Heart left ventricle (tissue), 13 donors: Measurements from ENCODE around the gene C1QBP.

Experiments used
- CTCF ChIP-seq, 12 donors: fragments of 200-600 bp; sonication (generic) in 4 of 12; IDR thresholded peaks; one replicate each; pipeline versions ENCODE4 v1.5.0 to v1.8.0; 2018 to 2022; ENCODE audit warnings: antibody characterized with exemption in 12 of 12, mild to moderate bottlenecking in 5 of 12
- POLR2A ChIP-seq, 2 donors: fragments of 450-650 bp; IDR thresholded peaks; one replicate each; pipeline ENCODE4 v1.6.1; 2017; ENCODE audit warnings: antibody characterized with exemption in 2 of 2, mild to moderate bottlenecking in 2 of 2, moderate library complexity in 2 of 2
- donor health status: ischemic (EF 13 %, LVEDD 7.1; RV severe dilation, severe dysfunction).
- donor health status: DM: no; HTN: yes; CAD: no.
- donor health status: DM: no; HTN: no; CAD: no.
- donor health status: ischemic (EF 25% LVEDD 6.9; RV normal size, moderate dysfunction).
- donor health status: ischemic (EF 25% LVEDD 5.7; RV mildly dilated, moderate dysfunction).
- donor health status: ischemic (EF 35%, LVEDD 5.7; RV mildly dilated, moderate dysfunction).
- donor health status: nonischemic (EF 11% LVEDD 7.7; RV severe dilation, severe dysfunction).
- donor health status: DM: yes; HTN: yes; CAD: no.
- donor health status: PGD.
- donor health status: ischemic (EF 29% LVEDD 5.4; RV normal size, mild dysfunction).
- donor health status: nonischemic (EF 23%, LVEDD 6.1; RV moderate dilation, normal function).

- TF ChIP-seq CTCF (IDR thresholded peaks at IDR 0.05) = no peak
- peak in 1 of 2 donors; percentile 70 for TF ChIP-seq POLR2A (IDR thresholded peaks at IDR 0.05)
Observed at GRCh38 chr17:5419356-5419958, 19.5 kb downstream of the C1QBP start, which contains the start of gene NUP88.
